BJ (cell line): Measurements from ENCODE around the gene TTLL11. TPM values are rescaled to one million over a fixed set of nuclear protein-coding genes. Genes with fewer than 3 reads are reported as not detected.

Source experiments
- CTCF ChIA-PET: fragments of 350-600 bp; formaldehyde crosslinking; extraction: SDS; loops from one replicate; lab custom pipeline; 2021; ENCODE audit warnings: antibody characterized with exemption, inconsistent platforms; lab: Yijun Ruan, JAX
- POLR2A ChIA-PET: fragments of 300-600 bp; sonication (Branson Sonifier 250); formaldehyde crosslinking; extraction: SDS; loops from one replicate; lab custom pipeline; 2021; ENCODE audit warnings: antibody characterized with exemption; lab: Charles Lee
- DNase-seq: peaks from one replicate; pipeline ENCODE4 v3.0.0-alpha.2; 2011; ENCODE audit warnings: low read depth
- H3K27me3 ChIP-seq: 2 replicates; pipeline ENCODE4 v1.6.0; 2011; ENCODE audit warnings: low read length; ENCODE audit not compliant: control insufficient read depth, insufficient read depth
- H3K36me3 ChIP-seq: 2 replicates; pipeline ENCODE4 v1.5.1; 2011; ENCODE audit warnings: low read length; ENCODE audit not compliant: control insufficient read depth, insufficient read depth
- H3K4me3 ChIP-seq: 2 replicates; pipeline ENCODE4 v1.5.1; 2011; ENCODE audit warnings: low read depth, mild to moderate bottlenecking, control low read depth, low read length
- polyA plus RNA-seq: library from polyadenylated mRNA; depleted of rRNA; stranded (reverse); fragments of >200 nt; gene quantifications from 2 replicates; pipeline ENCODE4 v1.2.3, GENCODE V29; 2011
- TF ChIP-seq, protein P1 (sequence below): IDR thresholded peaks from 2 replicates; pipeline ENCODE4 v1.5.1; 2011; ENCODE audit warnings: low read depth, mild to moderate bottlenecking, control low read depth, inconsistent platforms, low read length, moderate library complexity; ENCODE audit not compliant: insufficient read depth

TTLL11 gene
- polyA plus RNA-seq, 1 experiment, result 5.6 TPM

DNA sequence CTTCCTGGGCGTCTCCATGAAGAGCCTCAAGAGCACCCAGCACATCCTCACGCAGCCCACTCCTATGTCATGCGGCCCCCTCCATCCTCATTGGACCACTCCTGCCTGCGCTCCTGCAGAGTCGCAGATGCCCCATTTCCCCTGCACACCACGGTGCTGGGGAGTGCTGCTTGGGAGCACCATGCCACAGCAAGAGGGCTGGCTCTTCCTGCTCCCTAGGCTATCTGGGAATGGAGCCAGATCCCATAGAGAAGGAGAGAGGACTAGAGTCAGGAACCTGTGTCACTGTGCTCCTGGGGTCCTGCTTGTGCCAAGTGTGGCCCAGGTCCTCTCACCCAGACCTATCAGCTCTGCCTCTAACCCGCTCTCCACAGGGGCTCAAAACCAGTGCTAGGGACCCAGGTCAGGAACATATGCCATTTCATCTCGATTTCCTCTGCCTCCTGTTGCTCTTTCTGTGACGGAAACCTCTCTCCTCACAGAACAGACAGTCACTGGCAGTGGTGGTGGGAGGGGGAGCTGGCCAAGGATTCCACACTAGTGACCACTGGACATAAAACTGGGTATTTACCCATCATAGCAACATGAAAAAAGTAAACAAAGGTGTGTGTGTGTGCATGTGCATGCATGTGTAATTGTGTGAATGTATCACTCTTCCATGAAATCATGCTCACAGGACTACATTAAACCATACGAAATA is 178.4 kb downstream of the TTLL11 start:
- DNase-seq, result no peak
- ChIA-PET CTCF (interaction anchor here (1.2 to 1.4 kb wide), 2 partner anchors 9 to 13 kb away, joined by 3 to 4 read pairs; no protein-coding TSS in a partner anchor), POLR2A (no interaction called here)
- Histone ChIP-seq H3K4me3 (no peak overlapping the region), H3K27me3 (no peaks in the 10 kb centered on the region), H3K36me3 (no peaks in the 10 kb centered on the region)
- TF ChIP-seq, protein P1, sequence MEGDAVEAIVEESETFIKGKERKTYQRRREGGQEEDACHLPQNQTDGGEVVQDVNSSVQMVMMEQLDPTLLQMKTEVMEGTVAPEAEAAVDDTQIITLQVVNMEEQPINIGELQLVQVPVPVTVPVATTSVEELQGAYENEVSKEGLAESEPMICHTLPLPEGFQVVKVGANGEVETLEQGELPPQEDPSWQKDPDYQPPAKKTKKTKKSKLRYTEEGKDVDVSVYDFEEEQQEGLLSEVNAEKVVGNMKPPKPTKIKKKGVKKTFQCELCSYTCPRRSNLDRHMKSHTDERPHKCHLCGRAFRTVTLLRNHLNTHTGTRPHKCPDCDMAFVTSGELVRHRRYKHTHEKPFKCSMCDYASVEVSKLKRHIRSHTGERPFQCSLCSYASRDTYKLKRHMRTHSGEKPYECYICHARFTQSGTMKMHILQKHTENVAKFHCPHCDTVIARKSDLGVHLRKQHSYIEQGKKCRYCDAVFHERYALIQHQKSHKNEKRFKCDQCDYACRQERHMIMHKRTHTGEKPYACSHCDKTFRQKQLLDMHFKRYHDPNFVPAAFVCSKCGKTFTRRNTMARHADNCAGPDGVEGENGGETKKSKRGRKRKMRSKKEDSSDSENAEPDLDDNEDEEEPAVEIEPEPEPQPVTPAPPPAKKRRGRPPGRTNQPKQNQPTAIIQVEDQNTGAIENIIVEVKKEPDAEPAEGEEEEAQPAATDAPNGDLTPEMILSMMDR, result no peak

DNA sequence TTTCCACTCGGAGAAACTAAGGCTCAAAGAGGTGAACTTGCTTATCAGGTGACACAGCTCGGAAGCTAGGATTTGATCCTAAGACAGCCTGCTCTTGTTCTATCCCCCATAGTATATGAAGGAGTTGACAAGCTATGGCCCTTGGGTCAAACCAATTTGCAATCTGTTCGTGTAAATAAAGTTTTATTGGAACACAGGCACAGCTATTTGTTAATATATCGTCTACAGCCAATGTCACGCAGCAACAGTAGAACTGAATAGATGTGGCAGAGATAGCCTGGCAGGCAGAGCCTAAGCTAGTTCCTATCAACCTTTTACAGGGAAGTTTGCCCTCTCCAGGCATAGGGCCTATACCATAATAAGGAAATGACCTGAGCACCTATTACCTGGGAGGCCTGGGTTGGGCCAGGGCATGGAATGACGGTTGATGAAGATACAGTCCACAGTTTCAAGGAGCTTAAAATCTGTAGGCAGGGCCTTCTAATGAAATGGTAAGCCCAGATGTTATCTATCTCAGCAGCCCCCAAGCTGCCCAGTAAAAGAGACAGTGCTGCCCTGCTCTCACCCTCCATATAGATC is 179.0 kb downstream of the TTLL11 start:
- TF ChIP-seq, protein P1, result no peak
- POLR2A ChIA-PET, result no interaction called here
- Histone ChIP-seq H3K27me3 (no peaks in the 10 kb centered on the region), H3K36me3 (no peaks in the 10 kb centered on the region), H3K4me3 (no peak overlapping the region)
- no peak for DNase-seq
- CTCF ChIA-PET, result interaction anchor here (1.2 kb wide), 1 partner anchor 14 kb away, joined by 4 read pairs; no protein-coding TSS in a partner anchor

DNA sequence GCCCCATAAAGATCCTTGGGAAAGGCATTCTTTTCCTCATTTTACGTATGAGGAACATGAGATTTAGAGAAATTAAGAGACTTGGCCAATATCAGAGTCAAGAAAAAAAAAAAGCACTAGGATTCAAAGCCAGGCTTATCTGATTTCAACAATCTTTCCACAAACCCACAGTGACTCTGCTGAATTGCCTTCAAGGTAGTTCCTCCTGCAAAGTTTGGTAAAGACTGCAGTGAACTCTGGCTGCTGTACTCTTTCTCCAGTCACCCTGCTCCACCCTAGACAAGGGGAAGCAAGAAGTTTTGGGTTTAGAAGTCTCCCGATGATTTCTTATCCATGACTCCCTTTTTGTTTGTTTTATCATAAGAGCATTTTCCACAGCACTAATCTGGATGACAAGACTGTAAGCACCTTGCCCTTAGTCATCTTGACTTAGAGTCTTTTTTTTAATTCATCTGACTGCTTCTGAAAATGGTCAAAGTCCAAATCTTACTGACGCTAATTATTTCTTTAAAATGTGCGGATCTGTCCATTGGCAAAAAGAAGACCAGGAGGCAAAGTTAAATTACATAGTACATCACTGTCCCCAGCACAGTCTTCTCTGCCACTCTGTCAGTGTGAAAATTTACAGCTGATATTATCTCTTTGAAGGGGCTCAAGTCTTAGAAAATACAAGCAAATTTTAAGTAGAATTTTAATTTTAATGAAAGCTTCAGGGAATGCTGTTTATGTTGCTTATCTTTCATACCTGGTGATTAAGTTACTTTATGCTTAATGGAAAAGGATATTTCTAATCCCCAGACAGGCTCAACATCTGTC is 180.1 kb downstream of the TTLL11 start:
- POLR2A ChIA-PET, result no interaction called here
- Histone ChIP-seq H3K27me3 (no peaks in the 10 kb centered on the region), H3K36me3 (no peaks in the 10 kb centered on the region), H3K4me3 (no peak overlapping the region)
- TF ChIP-seq, protein P1, result no peak
- DNase-seq, result no peak
- CTCF ChIA-PET, result no interaction called here

DNA sequence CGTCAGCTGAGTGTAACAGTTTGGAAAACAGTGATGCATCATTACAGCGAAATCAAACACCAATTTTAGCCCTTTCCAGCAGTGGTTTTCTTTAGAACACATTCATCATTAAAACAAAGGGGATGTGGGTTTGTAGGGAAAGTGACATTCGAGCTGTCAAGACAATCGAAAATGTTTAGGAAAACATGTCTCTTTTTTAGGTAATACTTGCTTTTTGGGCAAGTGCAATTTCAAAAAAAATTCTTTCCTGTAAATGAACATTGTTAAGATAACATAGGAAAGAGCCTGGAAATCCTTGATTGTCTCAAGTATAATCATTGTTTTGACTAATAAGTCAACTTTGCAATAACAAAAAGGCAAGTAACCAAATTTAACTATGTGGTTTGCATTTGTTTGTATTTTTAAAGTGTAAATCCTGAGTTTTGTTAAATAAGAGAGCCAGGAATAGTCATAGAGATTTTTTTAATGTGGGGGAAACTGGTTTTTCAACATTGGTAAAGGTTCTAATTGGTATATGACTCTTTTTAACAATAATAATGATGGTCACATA is 182.5 kb downstream of the TTLL11 start:
- TF ChIP-seq, protein P1, result no peak
- H3K36me3 ChIP-seq, result no peaks in the 10 kb centered on the region
- no peaks in the 10 kb centered on the region for H3K27me3 ChIP-seq
- no peak for DNase-seq
- CTCF ChIA-PET, result interaction anchor here (0.7 kb wide), 1 partner anchor 354 kb away, joined by 3 read pairs; the partner anchor contains the start of gene MRRF
- POLR2A ChIA-PET, result no interaction called here
- no peak overlapping the region for H3K4me3 ChIP-seq

DNA sequence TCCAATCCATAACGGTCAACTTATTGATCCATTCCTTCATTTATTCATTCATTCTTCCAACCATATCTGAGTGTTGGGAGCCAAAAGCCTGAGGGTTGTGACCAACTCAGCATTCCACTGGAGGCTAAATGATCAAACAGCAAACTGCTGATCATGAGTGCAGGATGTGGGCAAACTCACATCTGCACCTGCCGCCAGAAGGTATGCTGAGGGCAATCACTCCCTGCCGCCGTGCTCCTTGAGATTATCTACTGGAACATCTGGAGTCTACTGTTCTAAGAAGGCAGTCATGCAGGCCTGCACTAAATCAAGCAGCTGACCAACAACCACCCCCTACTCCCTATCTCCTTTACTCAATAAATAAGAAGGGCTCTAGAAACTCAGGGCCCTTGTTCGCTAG is 184.0 kb downstream of the TTLL11 start:
- CTCF ChIA-PET, result no interaction called here
- TF ChIP-seq, protein P1, result no peak
- H3K4me3 ChIP-seq, result no peak overlapping the region
- H3K36me3 ChIP-seq, result no peaks in the 10 kb centered on the region
- POLR2A ChIA-PET, result no interaction called here
- H3K27me3 ChIP-seq, result no peaks in the 10 kb centered on the region
- DNase-seq, result no peak
